Measurements from ENCODE around the gene CTH.
"Not testable (repeated sequence)": the region's sequence is repeated elsewhere in the genome, so short reads cannot be mapped to it uniquely, and the experiment has no call there.

The CTH gene

DNA sequence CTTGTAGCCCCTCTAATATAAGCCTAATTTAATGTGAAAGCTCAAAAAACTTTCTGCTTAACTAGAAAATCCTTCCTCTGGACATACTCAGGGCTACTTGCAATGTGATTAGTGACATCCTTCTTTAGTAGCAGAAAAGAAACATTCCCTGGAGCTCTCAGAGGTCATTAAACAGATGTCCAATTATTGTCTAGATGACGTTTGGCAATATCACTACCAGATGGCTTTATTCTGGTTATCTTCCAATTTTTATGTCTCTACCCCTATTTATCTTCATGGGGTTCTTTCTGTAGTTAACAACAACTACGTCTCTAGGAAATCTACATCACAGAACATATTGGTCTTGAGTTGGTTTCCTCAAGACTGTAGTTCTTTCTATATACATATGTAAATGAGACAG is 44.2 kb downstream of the CTH start:
- no peak for DNase-seq (ENCODE audit: low read depth in 2 of 2)

DNA sequence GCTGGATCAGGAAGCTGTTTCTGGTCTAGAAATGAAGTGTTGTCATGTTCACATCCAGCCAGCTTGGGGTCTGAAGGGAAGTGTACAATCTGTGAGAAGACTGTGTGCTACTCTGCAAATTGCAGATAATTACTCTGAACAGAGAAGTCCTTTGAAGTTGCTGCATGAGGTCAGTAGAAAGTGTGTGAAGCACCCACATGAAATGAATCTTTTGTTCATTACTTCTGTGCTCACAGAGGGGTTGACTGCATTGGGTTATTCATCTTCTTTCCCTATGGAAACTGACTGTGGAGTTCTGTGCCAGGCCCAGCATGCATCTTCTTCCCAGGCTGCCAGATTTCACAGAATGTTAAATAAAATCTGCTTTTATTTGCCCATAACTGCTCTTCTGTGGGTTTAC is 47.1 kb downstream of the CTH start:
- no peak for DNase-seq (ENCODE audit: low read depth in 2 of 2)

DNA sequence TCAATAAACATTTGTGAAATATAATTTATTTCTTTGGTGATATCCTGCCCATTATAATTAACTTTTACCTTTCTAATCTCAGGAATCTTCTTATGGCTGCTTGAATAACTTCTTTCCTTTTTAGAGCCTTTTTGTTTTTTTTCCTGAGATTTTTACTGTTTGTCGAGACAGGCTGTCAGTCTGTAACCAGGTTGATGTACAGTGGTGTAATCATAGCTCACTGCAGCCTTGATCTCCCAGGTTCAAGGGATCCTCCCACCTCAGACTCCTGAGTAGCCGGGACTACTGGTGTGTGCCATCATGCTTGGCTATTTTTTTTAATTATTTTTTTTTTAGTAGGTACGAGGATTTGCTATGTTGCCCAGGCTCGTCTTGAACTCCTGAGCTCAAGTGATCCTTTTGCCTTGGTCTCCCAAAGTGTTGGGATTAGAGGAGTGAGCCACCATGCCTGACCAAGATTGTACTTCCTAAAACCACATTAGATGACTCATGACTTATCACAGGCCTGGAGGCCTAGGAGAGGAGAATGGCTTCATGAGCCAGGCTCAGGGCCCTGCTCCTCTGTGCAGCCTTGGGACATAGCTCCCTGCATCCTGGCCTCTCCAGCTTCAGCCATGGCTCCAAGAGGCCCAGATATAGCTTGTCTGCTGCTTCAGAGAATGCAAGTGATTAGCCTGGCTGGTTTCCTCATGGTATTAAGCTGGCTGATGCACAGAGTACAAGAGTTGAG is 48.6 kb downstream of the CTH start:
- no peak for DNase-seq (ENCODE audit: low read depth in 2 of 2)

DNA sequence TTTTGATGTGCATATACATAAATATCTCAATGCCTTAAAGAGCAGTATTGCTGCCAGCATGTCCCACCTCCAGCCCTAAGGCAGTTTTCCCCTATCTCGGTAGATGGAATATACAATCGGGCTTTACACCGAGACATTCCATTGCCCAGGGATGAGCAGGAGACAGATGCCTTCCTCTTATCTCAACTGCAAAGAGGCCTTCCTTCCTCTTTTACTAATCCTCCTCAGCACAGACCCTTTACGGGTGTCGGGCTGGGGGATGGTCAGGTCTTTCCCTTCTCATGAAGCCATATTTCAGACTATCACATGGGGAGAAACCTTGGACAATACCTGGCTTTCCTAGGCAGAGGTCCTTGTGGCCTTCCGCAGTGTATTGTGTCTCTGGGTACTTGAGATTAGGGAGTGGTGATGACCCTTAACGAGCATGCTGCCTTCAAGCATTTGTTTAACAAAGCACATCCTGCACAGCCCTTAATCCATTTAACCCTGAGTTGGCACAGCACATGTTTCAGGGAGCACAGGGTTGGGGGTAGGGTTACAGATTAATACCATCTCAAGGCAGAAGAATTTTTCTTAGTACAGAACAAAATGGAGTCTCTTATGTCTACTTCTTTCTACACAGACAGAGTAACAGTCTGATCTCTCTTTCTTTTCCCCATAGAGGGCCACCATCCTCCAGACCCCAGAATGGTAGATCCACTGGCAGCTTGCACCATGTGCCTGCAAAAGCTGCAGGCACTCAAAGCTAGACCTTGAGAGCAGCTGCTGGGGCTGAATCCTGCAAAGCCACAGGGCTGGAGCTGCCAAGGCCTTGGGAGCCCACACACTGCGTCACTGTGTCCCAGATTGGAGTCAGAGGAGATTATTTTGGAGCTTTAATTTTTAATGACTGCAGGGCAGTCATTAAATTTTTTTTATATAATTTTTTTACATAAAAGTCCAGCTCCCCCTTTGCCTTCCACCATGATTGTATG is 50.0 kb downstream of the CTH start:
- DNase-seq (ENCODE audit: low read depth in 2 of 2), result not testable (repeated sequence)

- DNase-seq (ENCODE audit: low read depth in 2 of 2), result no peak
Measured at GRCh38 chr1:70462611-70463010, 51.5 kb downstream of the CTH start.

DNA sequence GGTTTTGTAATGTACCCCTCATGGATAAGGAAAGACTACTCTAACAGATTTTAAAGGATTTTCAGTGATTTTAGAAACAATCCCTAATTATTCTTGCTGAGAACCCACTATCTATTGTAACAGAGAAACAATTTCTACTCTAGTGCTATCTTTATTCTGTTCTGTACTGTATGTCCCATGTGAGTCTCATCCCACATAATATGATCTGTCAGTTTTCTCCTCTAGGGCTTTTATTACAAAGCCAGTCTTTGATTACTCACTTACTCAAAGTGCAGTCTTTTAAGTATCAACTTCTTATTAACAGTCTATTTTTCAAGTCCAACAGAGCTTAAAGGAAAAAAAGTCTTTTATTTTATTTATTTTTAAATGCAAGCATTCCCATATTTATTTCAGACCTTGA is 54.8 kb downstream of the CTH start:
- DNase-seq (ENCODE audit: low read depth in 2 of 2), result no peak

DNA sequence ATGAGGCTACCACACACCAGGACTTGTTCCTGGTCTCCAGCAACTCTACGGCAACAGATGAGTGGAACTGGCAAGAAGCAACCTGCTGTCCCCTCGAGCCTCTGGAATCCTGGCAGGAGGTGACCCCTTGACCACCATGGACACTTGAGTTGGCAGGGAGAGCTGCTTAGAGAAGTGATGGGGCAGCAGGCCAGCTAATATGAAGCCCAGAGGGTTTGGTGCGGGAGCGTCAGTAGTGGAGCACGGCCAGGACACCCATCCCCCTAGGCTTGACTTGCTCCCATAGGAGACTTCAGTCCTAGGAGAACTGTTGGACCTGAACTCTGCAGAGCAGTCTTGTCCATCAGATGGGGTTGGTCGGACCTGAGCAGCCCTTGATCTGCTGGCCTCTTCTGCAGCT is 56.5 kb downstream of the CTH start:
- no peak for DNase-seq (ENCODE audit: low read depth in 2 of 2)

DNA sequence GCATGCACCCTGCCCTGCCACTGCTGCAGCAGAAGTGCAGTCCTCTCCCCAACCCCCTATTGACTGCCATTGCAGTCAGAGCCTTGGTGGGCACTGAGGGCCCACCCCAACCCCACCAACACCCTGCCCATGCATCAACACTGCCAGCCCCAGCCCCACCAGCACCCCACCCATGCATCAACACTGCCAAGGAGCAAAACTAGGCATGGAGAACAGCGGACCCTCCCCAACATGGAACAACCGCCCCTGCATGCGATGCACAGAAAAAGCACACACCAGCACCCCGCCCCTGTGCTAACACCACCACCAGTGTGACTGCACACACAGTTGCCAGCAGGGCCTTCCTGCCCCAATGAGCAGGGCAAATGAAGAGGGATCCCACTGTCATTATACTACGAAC is 57.1 kb downstream of the CTH start:
- DNase-seq (ENCODE audit: low read depth in 2 of 2), result no peak

DNA sequence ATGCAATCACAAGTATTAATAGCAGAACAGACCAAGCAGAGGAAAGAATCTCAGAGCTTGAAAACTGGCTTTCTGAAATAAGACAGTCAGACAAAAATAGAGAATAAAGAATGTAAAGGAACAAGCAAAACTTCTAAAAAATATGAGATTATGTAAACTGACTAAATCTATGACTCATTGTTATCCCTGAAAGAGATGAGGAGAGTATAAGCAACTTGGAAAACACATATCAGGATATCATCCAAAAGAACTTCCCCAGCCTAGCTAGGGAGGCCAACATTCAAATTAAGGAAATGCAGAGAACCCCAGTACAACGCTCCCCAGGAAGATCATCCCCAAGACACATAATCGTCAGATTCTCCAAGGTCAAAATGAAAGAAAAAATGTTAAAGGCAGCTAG is 58.1 kb downstream of the CTH start:
- DNase-seq (ENCODE audit: low read depth in 2 of 2), result not testable (repeated sequence)

GRCh38 chr1:70475023-70475422 is 64.0 kb downstream of the CTH start:
- no peak for DNase-seq (ENCODE audit: low read depth in 2 of 2)

DNA sequence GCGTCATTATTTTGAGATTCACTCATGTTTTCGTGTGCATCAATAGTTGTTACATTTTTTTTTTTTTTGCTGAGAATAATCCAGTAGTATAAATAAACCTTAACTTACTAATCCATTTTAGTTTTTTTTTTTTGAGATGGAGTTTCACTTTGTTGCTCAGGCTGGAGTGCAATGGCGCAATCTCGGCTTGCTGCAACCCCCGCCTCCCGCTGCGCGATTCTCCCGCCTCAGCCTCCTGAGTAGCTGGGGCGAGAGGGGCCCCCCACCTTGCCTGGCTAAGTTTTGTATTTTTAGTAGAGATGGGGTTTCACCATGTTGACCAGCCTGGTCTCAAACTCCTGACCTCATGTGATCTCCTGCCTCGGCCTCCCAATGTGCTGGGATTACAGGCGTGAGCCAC is 66.0 kb downstream of the CTH start:
- DNase-seq (ENCODE audit: low read depth in 2 of 2), result no peak

- DNase-seq (ENCODE audit: low read depth in 2 of 2), result not testable (repeated sequence)
Measured at GRCh38 chr1:70477905-70478304, 66.8 kb downstream of the CTH start.

- DNase-seq (ENCODE audit: low read depth in 2 of 2), result no peak
Measured at GRCh38 chr1:70483342-70483741, 72.3 kb downstream of the CTH start.

DNA sequence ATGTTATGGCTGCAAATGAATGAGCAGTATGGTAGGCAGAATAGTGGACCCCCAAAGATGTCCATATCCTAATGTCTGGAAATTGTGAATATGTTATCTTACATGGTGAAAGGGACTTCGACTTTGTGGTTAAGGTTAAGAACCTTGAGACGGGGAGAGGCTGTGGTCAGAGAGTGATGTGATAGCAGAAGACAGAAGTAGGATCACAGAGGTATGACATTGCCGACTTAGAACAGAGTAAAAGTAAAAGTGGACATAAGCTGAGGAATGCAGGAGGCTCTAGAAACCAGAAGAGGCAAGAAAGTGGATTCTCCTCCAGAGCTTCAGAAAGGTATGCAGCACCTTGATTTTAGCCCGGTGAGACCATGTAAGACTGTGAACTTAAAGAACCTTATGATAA is 74.6 kb downstream of the CTH start:
- DNase-seq (ENCODE audit: low read depth in 2 of 2), result no peak

- no peak for DNase-seq (ENCODE audit: low read depth in 2 of 2)
Measured at GRCh38 chr1:70486676-70487458, 75.8 kb downstream of the CTH start.

DNA sequence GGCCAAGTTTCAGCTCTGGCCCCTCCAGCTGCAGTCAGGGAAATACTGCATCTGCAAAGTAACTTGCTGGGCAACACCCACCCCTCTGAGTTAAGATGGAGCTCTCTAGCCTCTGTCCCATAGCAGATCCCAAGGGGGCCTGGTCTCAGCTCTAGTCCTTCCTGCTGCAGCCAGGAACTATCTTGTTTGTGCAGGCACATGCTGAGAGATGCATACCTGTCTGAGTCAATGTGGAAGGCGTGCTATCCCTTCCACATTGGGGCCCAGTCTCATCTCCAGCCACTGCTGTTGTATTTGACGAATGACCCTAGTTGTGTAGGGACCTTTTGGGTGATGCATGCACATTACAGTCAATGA is 76.4 kb downstream of the CTH start:
- DNase-seq (ENCODE audit: low read depth in 2 of 2), result no peak

DNA sequence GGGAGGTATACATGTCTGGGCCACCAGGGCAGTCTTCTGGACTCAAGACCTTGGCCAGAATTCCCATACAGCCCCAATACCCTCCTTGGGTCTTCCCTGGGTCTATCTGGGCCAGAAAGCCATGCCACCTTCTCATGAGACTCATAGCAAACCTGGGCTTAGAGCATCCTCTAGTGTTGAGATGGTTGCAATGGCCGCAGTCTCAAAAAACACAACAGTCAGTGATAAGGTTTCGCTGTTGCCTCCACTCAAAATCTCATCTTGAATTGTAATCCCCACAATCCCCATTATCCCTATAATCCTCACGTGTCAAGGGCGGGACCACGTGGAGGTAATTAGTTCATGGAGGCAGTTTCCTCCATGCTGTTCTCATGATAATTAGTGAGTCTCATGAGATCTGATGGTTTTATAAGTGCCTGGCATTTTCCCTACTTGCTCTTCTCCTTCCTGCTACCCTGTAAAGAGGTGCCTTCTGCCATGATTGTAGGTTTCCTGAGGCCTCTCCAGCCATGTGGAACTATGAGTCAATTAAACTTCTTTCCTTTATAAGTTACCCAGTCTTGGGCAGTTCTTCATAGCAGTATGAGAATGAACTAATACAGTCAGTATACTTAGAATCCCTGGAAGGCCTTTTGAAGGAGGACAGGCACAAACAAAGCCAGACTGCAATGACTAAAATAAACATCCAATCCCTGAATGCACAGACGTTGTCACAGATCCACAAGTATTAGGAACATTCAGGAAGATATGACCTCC is 77.0 kb downstream of the CTH start:
- no peak for DNase-seq (ENCODE audit: low read depth in 2 of 2)
